HepG2 (cell line): Measurements from ENCODE around the gene VIPR1. TPM values are rescaled to one million over a fixed set of nuclear protein-coding genes. Genes with fewer than 3 reads are reported as not detected.

Experiments used
- ATAC-seq: fragments of 200-7000 bp; cut with Tn5 transposase; 3 replicates; pipeline ENCODE4 v1.9.1; 2020; ENCODE audit warnings: mild to moderate bottlenecking, moderate library complexity
- BruUV-seq: library from RNA; stranded (reverse); fragments of 400-500 nt; replicated peaks from 2 replicates; lab custom pipeline; 2021; lab: Mats Ljungman, UMichigan
- CTCF ChIA-PET: fragments of 300-600 bp; formaldehyde crosslinking; extraction: SDS; loops from one replicate; lab custom pipeline; 2021; ENCODE audit warnings: low total read pairs, inconsistent platforms, low intra/inter-chr PET ratio; lab: Yijun Ruan, JAX
- POLR2A ChIA-PET: fragments of 350-600 bp; sonication (Branson Sonifier 250); formaldehyde crosslinking; loops from one replicate; lab custom pipeline; 2020; ENCODE audit warnings: antibody characterized with exemption, inconsistent platforms; lab: Yijun Ruan, JAX
- DNase-seq: peaks from one replicate; pipeline ENCODE4 v3.0.0-alpha.2; 2015; ENCODE audit warnings: low spot score
- FAIRE-seq: peaks from 3 replicates; lab custom pipeline; 2011; peaks lifted over from hg19 to GRCh38; lab: Jason Lieb, UNC
- H2AFZ ChIP-seq: one replicate; pipeline ENCODE4 v1.6.1; 2011; ENCODE audit warnings: low read length, inconsistent platforms
- H3K27ac ChIP-seq: fragments of 300-600 bp; 3 replicates; pipeline ENCODE4 v1.8.0; 2011; ENCODE audit warnings: mixed run types, mild to moderate bottlenecking, mixed read lengths, low read length, inconsistent platforms; ENCODE audit not compliant: insufficient read depth; ENCODE audit errors: extremely low read length
- H3K27me3 ChIP-seq, 2 experiments: fragments of 200-600 bp in 1 of 2; 2 replicates in 1 of 2; 3 replicates in 1 of 2; pipeline versions ENCODE4 v1.6.0 to v1.8.0; 2011; ENCODE audit warnings: low read length in 2 of 2, mild to moderate bottlenecking in 2 of 2, moderate library complexity in 2 of 2, inconsistent platforms in 1 of 2; ENCODE audit not compliant: insufficient read depth in 2 of 2, control insufficient read depth in 1 of 2
- H3K36me3 ChIP-seq, 2 experiments: fragments of 200-600 bp in 1 of 2; replicated peaks in 1 of 2; 2 replicates in 1 of 2; 3 replicates in 1 of 2; pipeline versions ENCODE4 v1.5.1 to v1.8.0; 2011; ENCODE audit warnings: low read length in 2 of 2, inconsistent platforms in 1 of 2; ENCODE audit not compliant: insufficient read depth in 2 of 2, control insufficient read depth in 1 of 2
- H3K4me1 ChIP-seq: 2 replicates; pipeline ENCODE4 v1.5.1; 2012; ENCODE audit warnings: low read length, inconsistent platforms; ENCODE audit not compliant: insufficient read depth
- H3K4me2 ChIP-seq: 2 replicates; pipeline ENCODE4 v1.6.0; 2011; ENCODE audit warnings: low read depth, low read length, inconsistent platforms
- H3K4me3 ChIP-seq, 3 experiments: fragments of 200-600 bp in 1 of 3; sonication (generic), shearing (Covaris generic) in 1 of 3; replicated peaks in 1 of 3; 2 replicates each; pipeline ENCODE4 v1.5.1; 2011 to 2016; ENCODE audit warnings: low read length in 3 of 3, inconsistent platforms in 2 of 3, low read depth in 2 of 3, mild to moderate bottlenecking in 2 of 3, control low read depth in 1 of 3, mixed read lengths in 1 of 3; ENCODE audit not compliant: insufficient read depth in 1 of 3
- H3K79me2 ChIP-seq: one replicate; pipeline ENCODE4 v1.6.1; 2011; ENCODE audit warnings: low read length, inconsistent platforms; ENCODE audit not compliant: insufficient read depth
- H3K9ac ChIP-seq: 2 replicates; pipeline ENCODE4 v1.6.0; 2011; ENCODE audit warnings: mild to moderate bottlenecking, low read depth, low read length, inconsistent platforms; ENCODE audit not compliant: insufficient read depth
- H3K9me3 ChIP-seq: 2 replicates; pipeline ENCODE4 v1.5.1; 2012; ENCODE audit warnings: mild to moderate bottlenecking, low read length
- H4K20me1 ChIP-seq: 2 replicates; pipeline ENCODE4 v1.6.0; 2011; ENCODE audit warnings: inconsistent platforms, mild to moderate bottlenecking, low read length, moderate library complexity; ENCODE audit not compliant: insufficient read depth
- ELF3 ChIP-seq: IDR thresholded peaks from 2 replicates; pipeline ENCODE4 v1.6.1; 2016; ENCODE audit warnings: missing genetic modification reagents, missing compliant biosample characterization
- HNRNPH1 ChIP-seq: fragments of 200-400 bp; formaldehyde crosslinking; optimal IDR thresholded peaks from 2 replicates; pipeline ENCODE3; 2017; ENCODE audit warnings: mild to moderate bottlenecking, low read depth, low read length
- SRSF4 ChIP-seq: fragments of 200-400 bp; formaldehyde crosslinking; IDR thresholded peaks from one replicate; pipeline ENCODE4 v1.6.1; 2018; ENCODE audit warnings: mild to moderate bottlenecking, low read depth, low read length, moderate library complexity; ENCODE audit not compliant: poor library complexity, severe bottlenecking
- ZBTB40 ChIP-seq, 2 experiments: fragments of 450-650 bp in 1 of 2; sonication (generic) in 1 of 2; formaldehyde crosslinking in 1 of 2; IDR thresholded peaks; 2 replicates each; pipeline versions ENCODE4 v1.6.1 to v1.8.0; 2016 to 2022; ENCODE audit warnings: antibody characterized with exemption in 1 of 2, mild to moderate bottlenecking in 1 of 2, missing genetic modification reagents in 1 of 2
- ZNF329 ChIP-seq: sonication (generic); formaldehyde crosslinking; IDR thresholded peaks from 2 replicates; pipeline ENCODE4 v1.9.0; 2021; ENCODE audit warnings: low read depth, mild to moderate bottlenecking, missing genetic modification reagents
- ZNF44 ChIP-seq: sonication (generic); formaldehyde crosslinking; IDR thresholded peaks from 2 replicates; pipeline ENCODE4 v1.5.1; 2020; ENCODE audit warnings: mild to moderate bottlenecking, missing genetic modification reagents
- WGBS: methylation state at CpG from one replicate; pipeline ENCODE4 v1.1.6; 2017; ENCODE audit warnings: low lambda C conversion rate; 5-methylcytosine and 5-hydroxymethylcytosine counted together
- in situ Hi-C: cut with HindIII; loops from 2 replicates; pipeline ENCODE4 v1.10.0; 2017; ENCODE audit warnings: low pct_unique_long_range_greater_than_20kb; ENCODE audit not compliant: extremely low pct_ligation_motif_present
- intact Hi-C: fragments of 100-400 bp; cut with micrococcal nuclease; formaldehyde crosslinking; loops from one replicate; pipeline ENCODE4 v1.10.0; 2022; ENCODE audit not compliant: unreplicated experiment
- polyA plus RNA-seq, 8 experiments: library from polyadenylated mRNA; depleted of rRNA in 3 of 8; stranded (reverse) in 7 of 8; unstranded in 1 of 8; fragments of >200 nt; fragmentation: Illumina TruSeq in 4 of 8; extraction: Trizol in 4 of 8; gene quantifications; 2 replicates each; pipeline versions ENCODE4 v1.2.1 to v1.2.3, GENCODE V29; 2011 to 2016; ENCODE audit warnings: low read depth in 4 of 8, missing spikeins in 1 of 8, mixed read lengths in 1 of 8; ENCODE audit not compliant: insufficient read depth in 1 of 8
- total RNA-seq, 5 experiments: library from RNA; depleted of rRNA; stranded (reverse); fragments of >200 nt; fragmentation: Illumina TruSeq; extraction: Trizol; gene quantifications; 2 replicates each; pipeline ENCODE4 v1.2.3, GENCODE V29; 2016; ENCODE audit warnings: low read depth in 1 of 5
- TF ChIP-seq, protein P1 (sequence below): sonication (generic); formaldehyde crosslinking; IDR thresholded peaks from 2 replicates; pipeline ENCODE4 v1.5.1; 2020; ENCODE audit warnings: mild to moderate bottlenecking, missing genetic modification reagents, moderate library complexity

The VIPR1 gene
- total and polyA plus RNA-seq, 2 of the 13 experiments (the other 11 are each of a cell fraction or from before 2014, with no cell fraction given), result 0.04 to 0.11 TPM

- 50% methylated on average over 2 of the region's 2 CpGs for WGBS
- in situ Hi-C loops (no loop called here), intact Hi-C loops (no loop called here)
- H3K27ac ChIP-seq, result no peak overlapping the region
- H3K4me3 ChIP-seq, result no peak overlapping the region
- H3K27me3 ChIP-seq, result peaks cover 0 to 3% of the 10 kb centered on the region in 2 experiments; a peak in 2 of 5 replicates
- no peak overlapping the region for H3K9ac ChIP-seq
- H4K20me1 ChIP-seq, result no peaks in the 10 kb centered on the region
- H2AFZ ChIP-seq, result no peak overlapping the region
- H3K4me1 ChIP-seq, result peaks cover 25% of the 10 kb centered on the region
- CTCF ChIA-PET, result no interaction called here
- no TSS peak for BruUV-seq
- FAIRE-seq (no peak), DNase-seq (no peak), ATAC-seq (no peak)
- no peaks in the 10 kb centered on the region for H3K36me3 ChIP-seq
- H3K79me2 ChIP-seq, result no peaks in the 10 kb centered on the region
- POLR2A ChIA-PET, result no interaction called here
- H3K4me2 ChIP-seq, result no peak overlapping the region
- no peaks in the 10 kb centered on the region for H3K9me3 ChIP-seq
- TF ChIP-seq HNRNPH1, result no peak
- TF ChIP-seq ELF3 (CRISPR knock-in tag), result no peak
- no peak for TF ChIP-seq SRSF4
- TF ChIP-seq, protein P1, sequence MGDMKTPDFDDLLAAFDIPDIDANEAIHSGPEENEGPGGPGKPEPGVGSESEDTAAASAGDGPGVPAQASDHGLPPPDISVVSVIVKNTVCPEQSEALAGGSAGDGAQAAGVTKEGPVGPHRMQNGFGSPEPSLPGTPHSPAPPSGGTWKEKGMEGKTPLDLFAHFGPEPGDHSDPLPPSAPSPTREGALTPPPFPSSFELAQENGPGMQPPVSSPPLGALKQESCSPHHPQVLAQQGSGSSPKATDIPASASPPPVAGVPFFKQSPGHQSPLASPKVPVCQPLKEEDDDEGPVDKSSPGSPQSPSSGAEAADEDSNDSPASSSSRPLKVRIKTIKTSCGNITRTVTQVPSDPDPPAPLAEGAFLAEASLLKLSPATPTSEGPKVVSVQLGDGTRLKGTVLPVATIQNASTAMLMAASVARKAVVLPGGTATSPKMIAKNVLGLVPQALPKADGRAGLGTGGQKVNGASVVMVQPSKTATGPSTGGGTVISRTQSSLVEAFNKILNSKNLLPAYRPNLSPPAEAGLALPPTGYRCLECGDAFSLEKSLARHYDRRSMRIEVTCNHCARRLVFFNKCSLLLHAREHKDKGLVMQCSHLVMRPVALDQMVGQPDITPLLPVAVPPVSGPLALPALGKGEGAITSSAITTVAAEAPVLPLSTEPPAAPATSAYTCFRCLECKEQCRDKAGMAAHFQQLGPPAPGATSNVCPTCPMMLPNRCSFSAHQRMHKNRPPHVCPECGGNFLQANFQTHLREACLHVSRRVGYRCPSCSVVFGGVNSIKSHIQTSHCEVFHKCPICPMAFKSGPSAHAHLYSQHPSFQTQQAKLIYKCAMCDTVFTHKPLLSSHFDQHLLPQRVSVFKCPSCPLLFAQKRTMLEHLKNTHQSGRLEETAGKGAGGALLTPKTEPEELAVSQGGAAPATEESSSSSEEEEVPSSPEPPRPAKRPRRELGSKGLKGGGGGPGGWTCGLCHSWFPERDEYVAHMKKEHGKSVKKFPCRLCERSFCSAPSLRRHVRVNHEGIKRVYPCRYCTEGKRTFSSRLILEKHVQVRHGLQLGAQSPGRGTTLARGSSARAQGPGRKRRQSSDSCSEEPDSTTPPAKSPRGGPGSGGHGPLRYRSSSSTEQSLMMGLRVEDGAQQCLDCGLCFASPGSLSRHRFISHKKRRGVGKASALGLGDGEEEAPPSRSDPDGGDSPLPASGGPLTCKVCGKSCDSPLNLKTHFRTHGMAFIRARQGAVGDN (CRISPR knock-in tag), result no peak
- no peak for TF ChIP-seq ZBTB40 (IDR thresholded peaks at IDR 0.05)
- TF ChIP-seq ZBTB40 (CRISPR knock-in tag; IDR thresholded peaks at IDR 0.05), result no peak
- TF ChIP-seq ZNF329, result no peak
- TF ChIP-seq ZNF44 (CRISPR knock-in tag), result no peak
Observed at GRCh38 chr3:42511736-42512135, 9.3 kb downstream of the VIPR1 start.
